BLaER1 (cell line): Measurements from ENCODE around the gene TCF20.
A peak's percentile ranks its signal among the peaks of the same experiment; 100 is the strongest.

Experiments
- H3K27ac ChIP-seq: shearing (Covaris generic); formaldehyde crosslinking; 2 replicates; pipeline ENCODE4 v1.8.1; 2022
- H3K27me3 ChIP-seq: shearing (Covaris generic); formaldehyde crosslinking; 2 replicates; pipeline ENCODE4 v1.8.1; 2022
- H3K36me3 ChIP-seq: shearing (Covaris generic); formaldehyde crosslinking; 2 replicates; pipeline ENCODE4 v1.8.1; 2022
- H3K4me1 ChIP-seq: shearing (Covaris generic); formaldehyde crosslinking; 2 replicates; pipeline ENCODE4 v1.8.1; 2022
- H3K4me2 ChIP-seq: shearing (Covaris generic); formaldehyde crosslinking; 2 replicates; pipeline ENCODE4 v1.8.1; 2022
- H3K4me3 ChIP-seq: shearing (Covaris generic); formaldehyde crosslinking; 2 replicates; pipeline ENCODE4 v1.8.1; 2022
- H3K9ac ChIP-seq: shearing (Covaris generic); formaldehyde crosslinking; 2 replicates; pipeline ENCODE4 v1.8.1; 2022
- H3K9me3 ChIP-seq: shearing (Covaris generic); formaldehyde crosslinking; 2 replicates; pipeline ENCODE4 v1.8.1; 2022
- H4K20me1 ChIP-seq: shearing (Covaris generic); formaldehyde crosslinking; 2 replicates; pipeline ENCODE4 v1.8.1; 2022
- Cebpa-rat ChIP-seq: shearing (Covaris generic); IDR thresholded peaks from 2 replicates; pipeline ENCODE4 v1.8.1; 2022

Gene TCF20

DNA sequence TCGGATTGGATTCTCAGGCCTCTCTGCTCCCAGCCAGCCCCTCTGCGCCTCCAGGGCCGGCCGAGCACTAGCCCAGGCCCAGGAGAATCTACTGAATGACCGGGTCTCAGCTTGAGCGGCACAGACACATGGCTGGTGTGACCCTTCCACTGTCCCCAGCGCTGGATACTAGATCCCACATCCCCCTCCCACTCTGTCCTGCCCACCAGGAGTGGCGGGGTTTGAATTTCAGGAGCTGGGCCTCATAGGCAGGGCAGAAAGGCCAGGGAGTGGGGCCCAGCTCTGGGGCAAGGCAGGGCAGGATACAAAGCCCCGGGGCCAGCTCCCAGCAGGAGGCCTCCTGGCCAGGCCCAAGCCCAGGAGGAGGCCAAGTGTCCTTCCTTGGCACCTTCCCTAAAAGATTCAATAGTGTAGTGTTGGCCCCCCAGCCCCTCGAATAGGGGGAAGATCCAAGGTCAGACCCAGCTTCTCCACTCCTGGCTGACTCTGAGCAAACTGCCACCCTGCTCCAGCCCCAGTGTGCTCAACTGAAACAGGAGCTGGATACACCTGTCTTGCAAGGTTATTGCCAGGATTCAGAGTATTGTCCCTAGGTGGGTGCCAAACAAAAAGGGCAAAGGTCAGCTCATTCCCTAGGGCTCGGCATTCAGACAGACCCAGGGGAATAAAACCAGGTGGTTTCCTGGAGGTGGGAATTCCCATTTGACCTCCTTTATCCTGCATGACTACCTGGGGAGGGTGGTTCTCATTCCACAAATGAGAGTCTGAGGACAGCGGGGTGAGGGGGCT, 22.5 kb upstream of the TCF20 start:
- Histone ChIP-seq H3K27me3 (no peaks in the 10 kb centered on the region), H4K20me1 (peaks cover 11% of the 10 kb centered on the region; the same call in 1 of the 2 replicates), H3K9ac (peak overlapping the region; percentile 9; the same call in 1 of the 2 replicates), H3K9me3 (no peaks in the 10 kb centered on the region), H3K27ac (peak overlapping the region; percentile 71), H3K4me2 (peak overlapping the region; percentile 100), H3K4me3 (no peak overlapping the region), H3K36me3 (no peaks in the 10 kb centered on the region), H3K4me1 (peaks cover 100% of the 10 kb centered on the region)
- TF ChIP-seq Cebpa-rat = no peak

DNA sequence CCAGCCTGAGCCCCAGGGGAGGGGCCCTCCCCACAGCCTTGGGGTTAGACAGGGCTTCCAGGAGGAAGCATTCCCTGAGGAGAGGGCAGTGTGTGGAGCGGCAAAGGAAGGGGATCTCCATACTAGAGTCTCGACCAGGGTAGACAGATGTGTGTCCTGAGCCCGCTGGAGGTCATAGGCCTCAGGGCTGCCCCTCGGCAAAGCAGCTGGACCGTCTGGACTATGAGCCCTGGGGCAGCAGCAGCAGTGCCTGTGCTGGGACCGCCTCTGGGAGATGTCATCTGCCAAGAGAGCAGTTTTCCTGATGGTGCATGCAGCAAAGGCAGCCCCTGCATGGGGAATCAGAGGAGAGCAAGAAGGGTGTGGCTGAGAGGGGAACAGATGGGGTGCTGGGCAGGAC, 20.8 kb upstream of the TCF20 start:
- Histone ChIP-seq H3K4me1 (peaks cover 100% of the 10 kb centered on the region), H3K4me3 (no peak overlapping the region), H3K36me3 (no peaks in the 10 kb centered on the region), H3K9me3 (no peaks in the 10 kb centered on the region), H3K4me2 (peak overlapping the region; percentile 100), H3K27ac (peak overlapping the region; percentile 81), H3K9ac (0 out of 2 replicates have a peak overlapping the region, but pooled peaks have one; percentile 13), H3K27me3 (no peaks in the 10 kb centered on the region), H4K20me1 (peaks cover 11% of the 10 kb centered on the region; the same call in 1 of the 2 replicates)
- TF ChIP-seq Cebpa-rat = no peak

DNA sequence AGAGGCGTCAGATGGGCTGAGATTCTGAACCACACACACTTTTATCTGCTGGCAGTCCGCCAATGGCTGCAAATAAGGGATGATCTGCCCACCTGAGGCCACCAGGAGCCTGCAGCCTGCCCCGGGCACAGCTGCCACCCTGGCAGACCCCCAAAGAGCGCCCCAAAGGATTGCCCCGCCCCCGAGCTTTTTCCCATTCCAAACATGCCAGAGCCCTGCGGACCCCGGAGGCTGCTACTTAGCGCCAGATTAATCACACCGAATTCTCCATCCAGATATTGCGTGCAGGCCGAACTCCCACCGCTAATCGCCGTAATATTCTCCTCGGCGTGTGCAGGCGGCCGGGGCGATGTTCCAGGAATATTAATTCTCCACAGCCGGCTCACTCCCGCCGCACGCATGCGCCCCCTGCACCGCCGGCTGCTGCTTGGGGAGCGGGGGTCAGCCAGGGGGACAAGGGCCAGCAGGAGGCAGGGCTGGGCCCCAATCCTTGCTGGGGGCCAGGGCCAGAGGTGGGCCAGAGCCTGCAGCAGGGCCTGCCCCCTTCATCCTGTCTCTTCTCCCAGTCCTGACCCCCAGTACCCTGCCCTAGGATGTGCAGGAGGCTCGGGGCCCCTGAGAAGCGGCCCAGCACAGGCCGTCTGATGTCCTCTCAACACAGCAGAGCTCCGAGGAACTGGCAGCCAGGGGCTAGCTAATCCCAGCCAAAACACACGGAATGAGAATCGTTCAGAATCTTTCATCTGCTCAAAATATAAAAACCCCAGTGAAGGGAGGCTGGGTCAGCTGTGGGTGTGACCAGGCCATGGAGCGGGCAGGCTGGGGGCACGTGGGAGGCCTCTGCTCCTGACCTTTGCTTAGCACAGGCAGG, 19.5 kb upstream of the TCF20 start:
- Histone ChIP-seq H3K4me2 (peak overlapping the region; percentile 100), H3K27ac (peak overlapping the region; percentile 81), H3K4me1 (peaks cover 100% of the 10 kb centered on the region), H3K27me3 (no peaks in the 10 kb centered on the region), H3K4me3 (no peak overlapping the region), H3K36me3 (no peaks in the 10 kb centered on the region), H3K9ac (no peak overlapping the region; the same call in 1 of the 2 replicates), H4K20me1 (peaks cover 11% of the 10 kb centered on the region; the same call in 1 of the 2 replicates), H3K9me3 (no peaks in the 10 kb centered on the region)
- TF ChIP-seq Cebpa-rat = no peak

DNA sequence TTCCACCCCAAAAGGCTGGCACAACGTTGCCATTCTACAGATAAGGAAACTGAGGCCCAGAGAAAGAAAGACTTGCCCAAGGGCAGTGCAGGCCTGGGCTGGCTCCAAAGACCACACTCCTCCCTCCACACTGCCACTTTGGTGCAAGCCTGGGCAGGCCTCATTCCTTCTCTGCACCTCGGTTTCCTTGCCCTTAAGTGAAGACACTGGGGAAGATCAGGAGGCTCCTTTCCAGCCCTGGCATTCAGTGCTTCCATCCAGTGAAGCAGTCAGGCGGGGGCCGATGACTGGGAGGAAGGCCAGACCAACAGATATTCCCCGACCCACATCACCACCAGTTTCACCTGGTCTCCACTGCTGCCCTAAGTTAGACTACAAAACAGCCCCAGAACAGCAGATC, 18.3 kb upstream of the TCF20 start:
- Histone ChIP-seq H3K4me3 (no peak overlapping the region), H4K20me1 (no peaks in the 10 kb centered on the region), H3K36me3 (no peaks in the 10 kb centered on the region), H3K9ac (no peak overlapping the region; the same call in 1 of the 2 replicates), H3K27me3 (no peaks in the 10 kb centered on the region), H3K9me3 (no peaks in the 10 kb centered on the region), H3K4me2 (peak overlapping the region; percentile 100), H3K27ac (peak overlapping the region; percentile 81), H3K4me1 (peaks cover 100% of the 10 kb centered on the region)
- TF ChIP-seq Cebpa-rat = no peak

DNA sequence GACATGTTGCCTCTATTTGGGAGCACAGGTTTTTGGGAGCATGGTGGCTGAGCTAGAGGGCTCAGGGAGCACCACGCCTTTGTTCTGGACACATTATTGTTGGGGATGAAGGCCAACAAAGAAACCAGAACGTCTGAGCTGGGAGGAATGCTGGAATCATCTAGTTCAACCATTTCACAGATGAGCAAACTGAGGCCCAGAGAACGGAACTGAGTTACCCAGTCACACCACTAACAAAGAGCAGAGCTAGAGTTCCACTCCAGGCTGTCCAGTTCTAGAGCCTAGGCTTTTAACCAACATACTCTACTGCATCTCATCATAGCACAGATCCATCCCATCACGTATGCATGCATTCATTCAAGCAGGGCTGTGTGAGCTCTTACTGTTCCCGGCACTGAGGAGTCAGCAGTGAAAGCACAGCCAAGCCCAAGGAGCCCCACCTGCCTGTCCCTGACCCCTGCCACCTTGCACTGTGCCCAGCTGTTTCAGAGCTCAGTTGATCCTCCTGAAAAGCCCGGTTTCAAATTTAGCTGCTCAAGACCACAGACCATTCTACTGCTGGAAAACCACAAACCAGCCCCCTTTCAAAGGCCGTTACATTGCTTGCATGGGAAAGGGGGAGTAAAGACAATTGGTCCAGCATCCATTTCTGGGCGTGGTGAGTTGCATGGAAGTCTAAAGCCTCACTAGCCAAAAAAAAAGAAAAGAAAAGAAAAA, 16.9 kb upstream of the TCF20 start:
- H3K4me1 ChIP-seq = peaks cover 100% of the 10 kb centered on the region
- peak overlapping the region; percentile 81 for H3K27ac ChIP-seq
- H3K27me3 ChIP-seq = no peaks in the 10 kb centered on the region
- H3K36me3 ChIP-seq = no peaks in the 10 kb centered on the region
- H3K4me3 ChIP-seq = peak overlapping the region; percentile 4; the same call in 1 of the 2 replicates
- TF ChIP-seq Cebpa-rat = no peak
- H3K9me3 ChIP-seq = no peaks in the 10 kb centered on the region
- no peaks in the 10 kb centered on the region for H4K20me1 ChIP-seq
- peak overlapping the region; percentile 100 for H3K4me2 ChIP-seq
- H3K9ac ChIP-seq = peak overlapping the region; percentile 57; the same call in 1 of the 2 replicates

DNA sequence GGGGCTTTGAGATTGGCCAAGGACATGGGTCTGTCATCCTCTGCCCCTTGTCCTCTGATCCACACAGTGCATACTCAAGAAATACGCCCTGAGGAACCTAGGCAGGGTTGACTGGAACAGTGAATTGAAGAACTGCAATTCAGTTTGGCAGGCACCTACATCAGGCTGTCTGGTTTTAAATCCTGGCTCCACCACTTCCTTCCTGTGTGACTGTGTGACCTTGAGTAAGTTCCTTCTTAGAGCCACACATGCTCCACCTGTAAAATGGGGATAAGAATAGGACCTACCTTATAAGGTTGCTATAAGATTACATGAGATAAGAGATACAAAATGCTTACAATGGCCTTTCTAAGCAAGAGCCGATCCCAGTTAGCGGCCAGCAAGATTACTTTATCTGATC, 15.8 kb upstream of the TCF20 start:
- no peaks in the 10 kb centered on the region for H3K9me3 ChIP-seq
- H4K20me1 ChIP-seq = no peaks in the 10 kb centered on the region
- peaks cover 100% of the 10 kb centered on the region for H3K4me1 ChIP-seq
- TF ChIP-seq Cebpa-rat = no peak
- no peaks in the 10 kb centered on the region for H3K27me3 ChIP-seq
- peak overlapping the region; percentile 65 for H3K27ac ChIP-seq
- H3K4me2 ChIP-seq = peak overlapping the region; percentile 100
- no peak overlapping the region; the same call in 1 of the 2 replicates for H3K4me3 ChIP-seq
- H3K9ac ChIP-seq = peak overlapping the region; percentile 3; the same call in 1 of the 2 replicates
- no peaks in the 10 kb centered on the region for H3K36me3 ChIP-seq

DNA sequence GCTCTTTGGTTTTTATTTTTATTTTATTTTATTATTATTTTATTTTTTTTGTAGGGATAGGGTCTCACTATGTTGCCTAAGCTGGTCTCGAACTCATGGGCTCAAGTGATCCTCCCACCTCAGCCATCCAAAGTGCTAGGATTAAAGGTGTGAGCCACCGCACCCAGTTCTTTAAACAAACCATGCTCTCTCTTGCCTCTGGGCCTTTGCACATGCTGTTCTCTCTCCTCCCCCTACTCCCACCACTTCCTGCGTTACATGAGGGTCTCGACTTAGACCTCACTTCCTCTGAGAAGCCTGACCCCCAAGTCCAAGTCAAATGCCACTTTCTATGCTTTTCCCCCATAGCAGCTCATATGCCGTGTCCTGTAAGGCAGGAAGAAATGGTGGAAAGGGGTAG, 15.2 kb upstream of the TCF20 start:
- H3K36me3 ChIP-seq = no peaks in the 10 kb centered on the region
- no peaks in the 10 kb centered on the region for H3K27me3 ChIP-seq
- H3K4me3 ChIP-seq = no peak overlapping the region; the same call in 1 of the 2 replicates
- H3K9me3 ChIP-seq = no peaks in the 10 kb centered on the region
- TF ChIP-seq Cebpa-rat = no peak
- no peaks in the 10 kb centered on the region; the same call in 1 of the 2 replicates for H4K20me1 ChIP-seq
- peak overlapping the region; percentile 65 for H3K27ac ChIP-seq
- H3K4me2 ChIP-seq = peak overlapping the region; percentile 100
- H3K9ac ChIP-seq = peak overlapping the region; percentile 3; the same call in 1 of the 2 replicates
- H3K4me1 ChIP-seq = peaks cover 100% of the 10 kb centered on the region

DNA sequence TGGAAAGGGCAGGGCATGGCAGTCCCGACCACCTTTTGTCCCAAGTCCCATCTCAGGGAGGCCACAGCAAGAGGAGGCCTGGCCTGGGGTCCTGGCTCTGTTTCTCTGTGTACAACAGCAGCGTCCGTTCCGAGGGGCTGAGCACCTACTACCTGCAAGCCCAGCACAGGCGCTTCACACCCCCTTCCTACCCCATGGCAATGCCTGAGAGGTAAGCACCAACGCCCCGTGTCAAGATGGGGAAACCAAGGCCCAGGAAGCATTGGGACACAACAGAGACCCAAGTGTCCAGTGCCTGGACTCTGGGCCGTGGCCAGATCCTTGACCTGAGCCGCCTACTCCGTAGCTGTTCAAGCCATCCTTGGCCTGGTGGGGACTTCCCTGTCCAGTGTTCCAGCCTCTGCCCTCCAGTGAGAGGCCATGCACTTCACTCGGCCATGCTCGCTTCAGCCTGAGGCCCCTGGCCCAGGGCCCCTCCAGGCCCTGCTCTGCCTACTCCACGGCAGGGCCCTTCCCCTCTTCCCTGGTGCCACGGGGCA, 14.3 kb upstream of the TCF20 start:
- H4K20me1 ChIP-seq = peaks cover 4% of the 10 kb centered on the region
- H3K9ac ChIP-seq = peak overlapping the region; percentile 16; the same call in 1 of the 2 replicates
- no peak for TF ChIP-seq Cebpa-rat
- no peaks in the 10 kb centered on the region for H3K9me3 ChIP-seq
- peak overlapping the region; percentile 65; the same call in 1 of the 2 replicates for H3K27ac ChIP-seq
- peak overlapping the region; percentile 65; the same call in 1 of the 2 replicates for H3K4me3 ChIP-seq
- peak overlapping the region; percentile 100 for H3K4me2 ChIP-seq
- H3K36me3 ChIP-seq = no peaks in the 10 kb centered on the region
- peaks cover 100% of the 10 kb centered on the region for H3K4me1 ChIP-seq
- H3K27me3 ChIP-seq = no peaks in the 10 kb centered on the region

DNA sequence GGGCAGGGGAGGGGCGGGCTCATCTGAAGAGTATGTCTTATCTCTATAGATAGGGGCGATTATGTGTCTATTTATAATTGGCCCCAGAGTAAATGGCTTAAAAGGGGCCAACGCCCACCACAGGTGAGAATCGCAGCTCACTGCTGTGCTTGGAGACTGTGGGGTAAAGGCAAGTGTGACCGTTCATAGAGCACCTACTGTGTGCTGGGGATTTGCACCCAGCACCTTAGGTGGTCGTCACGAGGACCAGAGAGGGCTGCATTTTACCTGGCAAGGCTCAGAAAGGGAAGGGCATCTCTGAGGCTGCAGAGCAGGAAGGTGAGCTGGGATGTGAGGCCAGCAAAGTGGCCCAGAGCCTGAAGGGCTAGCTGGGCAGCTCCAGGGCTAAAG, 13.7 kb upstream of the TCF20 start:
- TF ChIP-seq Cebpa-rat = no peak
- H3K4me2 ChIP-seq = peak overlapping the region; percentile 100
- peak overlapping the region; percentile 65 for H3K4me3 ChIP-seq
- peaks cover 100% of the 10 kb centered on the region for H3K4me1 ChIP-seq
- peaks cover 9% of the 10 kb centered on the region for H4K20me1 ChIP-seq
- H3K9ac ChIP-seq = peak overlapping the region; percentile 72; the same call in 1 of the 2 replicates
- no peaks in the 10 kb centered on the region for H3K9me3 ChIP-seq
- H3K27me3 ChIP-seq = no peaks in the 10 kb centered on the region
- H3K27ac ChIP-seq = no peak overlapping the region
- no peaks in the 10 kb centered on the region for H3K36me3 ChIP-seq
